Thyroid gland (tissue), 4 donors: ENCODE measurements around the gene SPINT2.

Source experiments
- CTCF ChIP-seq, 6 experiments: fragments of 200-600 bp in 3 of 6; fragments of 450-650 bp in 3 of 6; sonication (generic) in 3 of 6; IDR thresholded peaks; one replicate each; pipeline ENCODE4 v1.5.1; 2016 to 2019; ENCODE audit warnings: antibody characterized with exemption in 6 of 6, mild to moderate bottlenecking in 2 of 6, inconsistent platforms in 1 of 6, moderate library complexity in 1 of 6
- POLR2A ChIP-seq, 2 donors: fragments of 450-650 bp; IDR thresholded peaks; one replicate each; pipeline ENCODE4 v1.6.1; 2017; ENCODE audit warnings: antibody characterized with exemption in 2 of 2, mild to moderate bottlenecking in 2 of 2, moderate library complexity in 1 of 2

DNA sequence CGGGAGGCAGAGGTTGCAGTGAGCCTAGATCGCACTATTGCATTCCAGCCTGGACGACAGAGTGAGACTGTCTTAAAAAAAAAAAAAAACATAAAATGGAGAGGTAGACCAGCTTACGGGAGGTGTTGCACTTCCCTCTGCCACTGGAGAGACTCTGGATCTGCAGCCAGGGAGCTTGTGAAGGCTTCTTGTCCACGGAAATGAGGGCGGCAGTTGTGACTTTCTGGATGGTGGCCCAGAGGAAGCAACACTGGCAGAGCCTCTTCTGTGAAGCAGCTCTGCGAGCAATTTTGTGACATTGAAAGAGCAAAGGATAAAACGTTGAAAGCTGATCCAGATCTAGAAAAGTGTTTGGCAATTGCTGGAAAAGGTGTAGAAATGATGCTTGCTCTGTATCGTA is 10.4 kb downstream of the SPINT2 start:
- TF ChIP-seq CTCF (IDR thresholded peaks at IDR 0.05) (peak in 1 of 6 experiments; percentile 26), POLR2A (IDR thresholded peaks at IDR 0.05) (peak in 1 of 2 donors; percentile 25)
